Measurements from ENCODE around the gene PI3. TPM values are rescaled to one million over a fixed set of nuclear protein-coding genes. Genes with fewer than 3 reads are reported as not detected.

PI3 gene
- total RNA-seq, 2 experiments from 2014 or later = not detected

GRCh38 chr20:45189861-45190260 is 15.2 kb downstream of the PI3 start:
- Mint-ChIP-seq H3K4me3 (no peak overlapping the region), H3K36me3 (ENCODE audit: low read depth) (no peaks in the 10 kb centered on the region), H3K27me3 (ENCODE audit: low read depth) (peaks cover 24% of the 10 kb centered on the region), H3K9me3 (ENCODE audit: insufficient read depth) (no peaks in the 10 kb centered on the region), H3K4me1 (ENCODE audit: low read depth) (no peaks in the 10 kb centered on the region), H3K27ac (no peak overlapping the region)
- POLR2A ChIA-PET = no interaction called here
- DNase-seq (no peak), ATAC-seq (no peak)
- CTCF ChIA-PET = interaction anchor here (1.1 to 1.6 kb wide), 2 partner anchors 51 to 104 kb away, joined by 4 read pairs; no protein-coding TSS in a partner anchor

GRCh38 chr20:45191926-45192325 is 17.2 kb downstream of the PI3 start:
- DNase-seq (no peak), ATAC-seq (no peak)
- no peak overlapping the region for H3K4me3 Mint-ChIP-seq
- ChIA-PET POLR2A (no interaction called here), CTCF (interaction anchor here (0.7 to 1.2 kb wide), 2 partner anchors 52 to 579 kb away, joined by 3 read pairs; no protein-coding TSS in a partner anchor)
- H3K36me3 Mint-ChIP-seq (ENCODE audit: low read depth) = no peaks in the 10 kb centered on the region
- H3K27me3 Mint-ChIP-seq (ENCODE audit: low read depth) = peaks cover 22% of the 10 kb centered on the region
- peaks cover 4% of the 10 kb centered on the region for H3K9me3 Mint-ChIP-seq (ENCODE audit: insufficient read depth)
- no peaks in the 10 kb centered on the region for H3K4me1 Mint-ChIP-seq (ENCODE audit: low read depth)
- no peak overlapping the region for H3K27ac Mint-ChIP-seq

DNA sequence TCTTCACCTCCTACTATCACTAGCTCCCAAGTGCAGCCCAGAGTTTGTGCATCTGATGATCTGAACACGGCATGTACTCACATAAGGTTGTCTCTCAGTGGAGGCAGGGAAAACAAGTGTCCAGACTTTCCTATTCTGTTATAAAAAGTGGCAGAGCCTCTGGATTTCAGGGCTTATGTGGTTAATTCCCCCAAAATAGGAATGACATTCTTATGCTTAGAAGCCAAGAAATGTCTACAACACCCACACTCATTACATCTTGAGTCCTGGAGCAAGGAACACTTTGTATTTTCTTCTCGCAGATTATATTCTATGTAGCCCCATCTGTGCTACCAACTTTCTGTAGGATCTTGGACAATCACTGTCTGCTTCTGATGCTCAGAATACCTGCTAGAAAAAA is 18.6 kb downstream of the PI3 start:
- no peaks in the 10 kb centered on the region for H3K36me3 Mint-ChIP-seq (ENCODE audit: low read depth)
- no peak for DNase-seq
- H3K27ac Mint-ChIP-seq = no peak overlapping the region
- peaks cover 23% of the 10 kb centered on the region for H3K27me3 Mint-ChIP-seq (ENCODE audit: low read depth)
- POLR2A ChIA-PET = interaction anchor here (0.5 kb wide), 1 partner anchor 293 kb away, joined by 3 read pairs; no protein-coding TSS in a partner anchor
- no peaks in the 10 kb centered on the region for H3K4me1 Mint-ChIP-seq (ENCODE audit: low read depth)
- H3K9me3 Mint-ChIP-seq (ENCODE audit: insufficient read depth) = peaks cover 4% of the 10 kb centered on the region
- ATAC-seq = no peak
- no peak overlapping the region for H3K4me3 Mint-ChIP-seq
- CTCF ChIA-PET = no interaction called here

DNA sequence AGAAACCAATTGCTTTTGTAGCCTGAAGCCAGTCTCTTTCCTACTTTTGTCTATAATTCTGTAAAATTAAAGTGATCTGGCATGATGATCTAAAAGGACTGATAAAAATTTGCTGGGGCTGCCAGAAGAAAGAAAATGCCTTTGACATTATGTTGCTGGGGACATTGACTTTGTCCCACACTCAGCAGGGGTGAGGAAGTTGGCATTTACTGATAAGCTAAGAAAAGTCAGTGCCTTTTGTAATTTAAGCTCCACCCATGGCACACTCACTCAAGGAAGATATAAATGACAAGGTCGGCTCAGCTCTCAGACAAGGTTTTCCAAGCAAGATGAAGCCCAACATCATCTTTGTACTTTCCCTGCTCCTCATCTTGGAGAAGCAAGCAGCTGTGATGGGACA is 32.0 kb downstream of the PI3 start, which contains the start of gene SEMG1:
SEMG1 (plus strand) TSS at position 309 of the 400 bp plus-strand sequence; CDS start at position 330, 21 bp downstream.
- ATAC-seq (no peak), DNase-seq (no peak)
- no peaks in the 10 kb centered on the region for H3K36me3 Mint-ChIP-seq (ENCODE audit: low read depth)
- CTCF ChIA-PET = interaction anchor here (0.7 to 1.0 kb wide), 2 partner anchors 112 to 277 kb away, joined by 3 read pairs; no protein-coding TSS in a partner anchor
- H3K4me3 Mint-ChIP-seq = no peak within 1 kb of the TSS
- POLR2A ChIA-PET = no interaction called here
- H3K27ac Mint-ChIP-seq = no peak within 1 kb of the TSS
- peaks cover 30% of the 10 kb centered on the region for H3K27me3 Mint-ChIP-seq (ENCODE audit: low read depth)
- H3K4me1 Mint-ChIP-seq (ENCODE audit: low read depth) = no peaks in the 10 kb centered on the region
- no peaks in the 10 kb centered on the region for H3K9me3 Mint-ChIP-seq (ENCODE audit: insufficient read depth)

DNA sequence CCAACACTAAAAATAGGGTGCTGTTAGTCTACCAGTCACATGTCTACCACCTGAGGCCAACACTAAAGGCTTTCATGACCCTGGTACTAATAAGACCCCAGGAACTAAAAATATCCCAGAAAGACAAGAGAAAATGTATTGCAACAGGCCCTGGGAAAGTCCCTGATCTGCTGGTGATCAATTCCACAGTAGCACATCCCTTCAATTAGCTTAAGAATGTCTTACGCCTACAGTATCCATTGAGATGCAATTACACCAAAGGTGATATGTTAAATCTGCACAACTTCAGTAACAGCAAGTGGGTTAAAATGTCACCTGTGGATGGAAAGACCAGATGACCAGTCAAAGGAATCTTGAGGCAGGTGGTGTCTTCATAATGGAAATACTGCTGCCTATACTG is 35.2 kb downstream of the PI3 start:
- H3K4me1 Mint-ChIP-seq (ENCODE audit: low read depth) = no peaks in the 10 kb centered on the region
- no peak for ATAC-seq
- no peak overlapping the region for H3K27ac Mint-ChIP-seq
- H3K9me3 Mint-ChIP-seq (ENCODE audit: insufficient read depth) = no peaks in the 10 kb centered on the region
- ChIA-PET CTCF (no interaction called here), POLR2A (no interaction called here)
- H3K4me3 Mint-ChIP-seq = no peak overlapping the region
- no peak for DNase-seq
- H3K36me3 Mint-ChIP-seq (ENCODE audit: low read depth) = no peaks in the 10 kb centered on the region
- H3K27me3 Mint-ChIP-seq (ENCODE audit: low read depth) = peaks cover 25% of the 10 kb centered on the region

GRCh38 chr20:45211569-45212474 is 37.1 kb downstream of the PI3 start:
- CTCF ChIA-PET = no interaction called here

DNA sequence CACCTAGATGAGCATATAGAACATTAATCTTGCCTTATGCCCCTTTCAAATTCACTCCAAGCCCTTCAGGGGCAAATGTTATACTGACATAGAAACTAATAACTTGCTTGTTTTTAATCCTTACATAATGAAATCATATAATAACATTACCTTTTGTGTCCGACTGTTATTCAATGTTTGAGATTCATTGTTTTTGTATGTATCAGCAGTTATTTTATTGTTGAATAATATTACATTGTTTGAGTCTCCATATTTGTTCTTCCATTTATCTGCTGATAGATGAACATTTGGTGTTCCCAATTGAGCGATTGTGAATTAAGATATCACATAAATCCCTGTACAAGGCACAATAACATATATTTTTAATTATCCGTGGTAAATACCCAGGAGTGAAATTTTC is 38.1 kb downstream of the PI3 start:
- Mint-ChIP-seq H3K27ac (no peak overlapping the region), H3K9me3 (ENCODE audit: insufficient read depth) (no peaks in the 10 kb centered on the region), H3K27me3 (ENCODE audit: low read depth) (peaks cover 13% of the 10 kb centered on the region), H3K36me3 (ENCODE audit: low read depth) (no peaks in the 10 kb centered on the region), H3K4me3 (no peak overlapping the region), H3K4me1 (ENCODE audit: low read depth) (no peaks in the 10 kb centered on the region)
- POLR2A ChIA-PET = no interaction called here
- DNase-seq = no peak
- no peak for ATAC-seq
- CTCF ChIA-PET = no interaction called here

More at GRCh38 chr20:45211569-45212474, 37.1 kb downstream of the PI3 start:
- no peak overlapping the region for H3K4me3 Mint-ChIP-seq
- ATAC-seq (no peak), DNase-seq (no peak)
- H3K9me3 Mint-ChIP-seq (ENCODE audit: insufficient read depth) = no peaks in the 10 kb centered on the region
- H3K27ac Mint-ChIP-seq = no peak overlapping the region
- H3K27me3 Mint-ChIP-seq (ENCODE audit: low read depth) = peaks cover 17% of the 10 kb centered on the region
- POLR2A ChIA-PET = no interaction called here
- no peaks in the 10 kb centered on the region for H3K36me3 Mint-ChIP-seq (ENCODE audit: low read depth)
- no peaks in the 10 kb centered on the region for H3K4me1 Mint-ChIP-seq (ENCODE audit: low read depth)

DNA sequence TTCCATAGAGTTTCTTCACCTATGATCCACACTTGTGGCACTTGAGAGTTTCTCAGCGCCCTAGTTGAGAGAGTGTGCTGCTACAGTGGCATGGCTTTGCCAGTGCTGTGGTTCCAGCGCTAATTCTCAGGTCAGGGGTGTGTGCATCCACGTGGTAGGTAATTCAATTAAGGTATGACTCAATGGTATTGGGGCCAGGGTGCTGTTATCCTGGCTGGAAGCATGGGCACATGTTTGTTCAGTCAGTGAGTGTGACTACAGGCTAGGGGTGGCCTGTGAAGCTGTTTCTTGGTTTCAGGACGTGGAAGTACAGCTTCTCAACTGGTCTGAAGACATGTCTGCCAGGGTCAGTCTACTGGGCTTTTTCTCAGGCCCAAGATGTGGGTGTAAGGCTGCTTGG is 43.4 kb downstream of the PI3 start:
- Mint-ChIP-seq H3K36me3 (ENCODE audit: low read depth) (no peaks in the 10 kb centered on the region), H3K27ac (no peak overlapping the region), H3K4me3 (no peak overlapping the region), H3K4me1 (ENCODE audit: low read depth) (no peaks in the 10 kb centered on the region), H3K27me3 (ENCODE audit: low read depth) (peaks cover 26% of the 10 kb centered on the region), H3K9me3 (ENCODE audit: insufficient read depth) (no peaks in the 10 kb centered on the region)
- ATAC-seq (no peak), DNase-seq (no peak)
- POLR2A ChIA-PET = no interaction called here
- CTCF ChIA-PET = no interaction called here

DNA sequence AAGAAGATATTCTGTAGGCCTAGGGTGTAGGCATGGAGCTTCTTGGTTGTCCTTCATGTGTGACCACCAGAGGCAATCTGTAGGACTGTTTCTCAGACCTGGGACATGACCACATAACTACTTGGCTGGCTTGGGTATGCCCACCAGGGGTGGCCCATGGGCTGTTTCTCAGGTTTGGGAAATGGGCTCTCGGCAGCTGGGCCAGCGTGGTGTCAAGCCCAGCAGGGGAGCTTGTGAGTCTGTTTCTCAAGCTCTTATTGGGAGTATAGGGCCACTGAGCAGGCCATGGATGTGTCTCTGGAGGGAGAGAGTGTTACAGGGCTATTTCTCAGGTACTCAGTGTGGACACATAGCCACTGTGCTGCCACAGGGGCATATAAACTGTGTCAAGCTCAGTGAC is 43.9 kb downstream of the PI3 start:
- H3K27ac Mint-ChIP-seq = no peak overlapping the region
- DNase-seq (no peak), ATAC-seq (no peak)
- no peaks in the 10 kb centered on the region for H3K4me1 Mint-ChIP-seq (ENCODE audit: low read depth)
- peaks cover 28% of the 10 kb centered on the region for H3K27me3 Mint-ChIP-seq (ENCODE audit: low read depth)
- H3K36me3 Mint-ChIP-seq (ENCODE audit: low read depth) = no peaks in the 10 kb centered on the region
- H3K4me3 Mint-ChIP-seq = no peak overlapping the region
- no peaks in the 10 kb centered on the region for H3K9me3 Mint-ChIP-seq (ENCODE audit: insufficient read depth)
- ChIA-PET POLR2A (no interaction called here), CTCF (no interaction called here)

GRCh38 chr20:45221076-45221475 is 46.4 kb downstream of the PI3 start, which contains the start of gene SEMG2:
TSS of gene SEMG2 (plus strand) at chr20:45221373. CDS start at chr20:45221390, 17 bp downstream.
- H3K4me1 Mint-ChIP-seq (ENCODE audit: low read depth) = no peaks in the 10 kb centered on the region
- ChIA-PET POLR2A (no interaction called here), CTCF (interaction anchor here (1.6 kb wide), 1 partner anchor 8 kb away, joined by 7 read pairs; no protein-coding TSS in a partner anchor)
- H3K27ac Mint-ChIP-seq = no peak within 1 kb of the TSS
- peaks cover 34% of the 10 kb centered on the region for H3K27me3 Mint-ChIP-seq (ENCODE audit: low read depth)
- H3K4me3 Mint-ChIP-seq = no peak within 1 kb of the TSS
- no peak for ATAC-seq
- no peaks in the 10 kb centered on the region for H3K9me3 Mint-ChIP-seq (ENCODE audit: insufficient read depth)
- no peak for DNase-seq
- H3K36me3 Mint-ChIP-seq (ENCODE audit: low read depth) = no peaks in the 10 kb centered on the region

DNA sequence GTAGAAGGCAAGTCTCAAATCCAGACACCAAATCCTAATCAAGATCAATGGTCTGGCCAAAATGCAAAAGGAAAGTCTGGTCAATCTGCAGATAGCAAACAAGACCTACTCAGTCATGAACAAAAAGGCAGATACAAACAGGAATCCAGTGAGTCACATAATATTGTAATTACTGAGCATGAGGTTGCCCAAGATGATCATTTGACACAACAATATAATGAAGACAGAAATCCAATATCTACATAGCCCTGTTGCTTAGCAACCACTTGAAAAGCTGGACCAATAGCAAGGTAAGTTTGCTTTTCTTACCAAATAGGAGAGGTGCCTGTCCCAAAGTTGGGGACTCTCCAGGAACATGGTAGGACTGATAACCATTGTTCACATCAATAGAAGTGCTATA is 48.4 kb downstream of the PI3 start:
- Mint-ChIP-seq H3K27ac (no peak overlapping the region), H3K9me3 (ENCODE audit: insufficient read depth) (no peaks in the 10 kb centered on the region), H3K4me1 (ENCODE audit: low read depth) (no peaks in the 10 kb centered on the region), H3K4me3 (no peak overlapping the region), H3K27me3 (ENCODE audit: low read depth) (peaks cover 41% of the 10 kb centered on the region), H3K36me3 (ENCODE audit: low read depth) (no peaks in the 10 kb centered on the region)
- ATAC-seq (no peak), DNase-seq (no peak)
- CTCF ChIA-PET = no interaction called here
- POLR2A ChIA-PET = no interaction called here

Data from activated CD8-positive, alpha-beta T cell treated with anti-CD3 and anti-CD28 coated beads, Interleukin-2, amount 10 ng/mL, durations not matched to agents 7 days and 5 days (primary cell).